Gastrocnemius medialis (tissue), 4 donors: Measurements from ENCODE around the gene SCAF1.

Source experiments
- POLR2A ChIP-seq, 2 donors: fragments of 450-650 bp; IDR thresholded peaks; one replicate each; pipeline ENCODE4 v1.6.1; 2017; ENCODE audit warnings: antibody characterized with exemption in 2 of 2, mild to moderate bottlenecking in 2 of 2, moderate library complexity in 2 of 2
- TF ChIP-seq, protein P1 (sequence below), 5 experiments: fragments of 450-650 bp in 3 of 5; fragments of 200-600 bp in 2 of 5; sonication (generic) in 2 of 5; IDR thresholded peaks in 4 of 5; conservative IDR thresholded peaks in 1 of 5; 1 replicate in 4 of 5; 2 replicates in 1 of 5; pipeline ENCODE4 v1.5.1; 2016 to 2019; ENCODE audit warnings: antibody characterized with exemption in 5 of 5, mild to moderate bottlenecking in 3 of 5, moderate library complexity in 3 of 5

DNA sequence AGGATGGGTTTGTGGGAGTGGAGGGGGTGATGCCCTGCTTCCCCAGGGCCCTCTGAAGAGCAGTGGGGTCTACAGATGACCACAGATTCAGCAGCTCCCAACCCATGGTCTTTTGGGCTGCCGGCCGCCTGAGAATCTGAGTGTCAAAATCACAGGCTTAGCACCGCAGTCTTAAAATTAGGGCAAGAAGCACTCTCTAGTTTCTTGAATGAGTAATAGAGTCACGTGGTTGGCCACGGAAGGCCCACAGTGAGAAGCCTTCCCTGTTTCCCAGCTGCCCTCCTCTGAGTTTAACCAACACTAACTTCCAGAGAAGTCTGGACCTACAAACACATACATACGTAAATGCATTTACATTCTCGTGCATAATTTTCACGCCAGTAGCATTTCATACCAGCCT, 40.3 kb downstream of the SCAF1 start:
- TF ChIP-seq, protein P1, sequence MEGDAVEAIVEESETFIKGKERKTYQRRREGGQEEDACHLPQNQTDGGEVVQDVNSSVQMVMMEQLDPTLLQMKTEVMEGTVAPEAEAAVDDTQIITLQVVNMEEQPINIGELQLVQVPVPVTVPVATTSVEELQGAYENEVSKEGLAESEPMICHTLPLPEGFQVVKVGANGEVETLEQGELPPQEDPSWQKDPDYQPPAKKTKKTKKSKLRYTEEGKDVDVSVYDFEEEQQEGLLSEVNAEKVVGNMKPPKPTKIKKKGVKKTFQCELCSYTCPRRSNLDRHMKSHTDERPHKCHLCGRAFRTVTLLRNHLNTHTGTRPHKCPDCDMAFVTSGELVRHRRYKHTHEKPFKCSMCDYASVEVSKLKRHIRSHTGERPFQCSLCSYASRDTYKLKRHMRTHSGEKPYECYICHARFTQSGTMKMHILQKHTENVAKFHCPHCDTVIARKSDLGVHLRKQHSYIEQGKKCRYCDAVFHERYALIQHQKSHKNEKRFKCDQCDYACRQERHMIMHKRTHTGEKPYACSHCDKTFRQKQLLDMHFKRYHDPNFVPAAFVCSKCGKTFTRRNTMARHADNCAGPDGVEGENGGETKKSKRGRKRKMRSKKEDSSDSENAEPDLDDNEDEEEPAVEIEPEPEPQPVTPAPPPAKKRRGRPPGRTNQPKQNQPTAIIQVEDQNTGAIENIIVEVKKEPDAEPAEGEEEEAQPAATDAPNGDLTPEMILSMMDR (IDR thresholded peaks at IDR 0.05 in 4 of 5, conservative IDR thresholded peaks at IDR 0.05 in 1 of 5): no peak
- TF ChIP-seq POLR2A (IDR thresholded peaks at IDR 0.05): no peak
